Testis (tissue), 3 donors: ENCODE data around the gene SASH1. TPM values are rescaled to one million over a fixed set of nuclear protein-coding genes. Genes with fewer than 3 reads are reported as not detected.

Source experiments
- DNase-seq: peaks from one replicate; pipeline ENCODE4 v3.0.0-alpha.2; 2019
- H3K27ac ChIP-seq, 2 donors: fragments of 200-600 bp; sonication (generic); one replicate each; pipeline ENCODE4 v1.5.1; 2019
- H3K27me3 ChIP-seq: fragments of 200-600 bp; sonication (generic); one replicate; pipeline ENCODE4 v1.5.1; 2019
- H3K36me3 ChIP-seq: fragments of 200-600 bp; sonication (generic); one replicate; pipeline ENCODE4 v1.5.1; 2017; ENCODE audit warnings: low read depth; ENCODE audit errors: missing control alignments
- H3K4me1 ChIP-seq: fragments of 200-600 bp; sonication (generic); one replicate; pipeline ENCODE4 v1.5.1; 2019
- H3K4me3 ChIP-seq, 2 donors: fragments of 200-600 bp; sonication (generic); one replicate each; pipeline ENCODE4 v1.5.1; 2017 to 2019
- H3K9me3 ChIP-seq: fragments of 200-600 bp; sonication (generic); one replicate; pipeline ENCODE4 v1.5.1; 2017
- CTCF ChIP-seq, 3 experiments: fragments of 450-650 bp in 2 of 3; fragments of 200-600 bp in 1 of 3; sonication (generic) in 1 of 3; IDR thresholded peaks; one replicate each; pipeline ENCODE4 v1.5.1; 2016 to 2019; ENCODE audit warnings: antibody characterized with exemption in 3 of 3, mild to moderate bottlenecking in 2 of 3, moderate library complexity in 1 of 3
- POLR2A ChIP-seq: fragments of 450-650 bp; IDR thresholded peaks from one replicate; pipeline ENCODE4 v1.6.1; 2017; ENCODE audit warnings: antibody characterized with exemption, mild to moderate bottlenecking, moderate library complexity
- WGBS, 2 donors: methylation state at CpG; one replicate each; pipeline ENCODE4 v1.1.5; 2018; 5-methylcytosine and 5-hydroxymethylcytosine counted together
- intact Hi-C: fragments of 100-400 bp; cut with DNase I; formaldehyde crosslinking; loops from one replicate; pipeline ENCODE4 v1.15.1; 2023; ENCODE audit warnings: low total_unique reads
- polyA plus RNA-seq: library from polyadenylated mRNA; stranded (reverse); fragments of 350-450 nt; fragmentation: Illumina TruSeq; extraction: RNeasy Lipid Tissue Mini Kit (QIAGEN cat#74804); gene quantifications from one replicate; pipeline ENCODE4 v1.2.3, GENCODE V29; 2014; ENCODE audit warnings: low read depth, low replicate concordance; ENCODE audit not compliant: insufficient read depth
- total RNA-seq, 2 donors: library from RNA; depleted of rRNA; stranded (reverse); fragments of >200 nt; gene quantifications; one replicate each; pipeline ENCODE4 v1.2.3, GENCODE V29; 2016

SASH1 gene
- total and polyA plus RNA-seq, 3 donors from 2014 or later = 12.1 to 42.1 (median 40.3) TPM

GRCh38 chr6:148502083-148502772 is 159.6 kb downstream of the SASH1 start:
- Histone ChIP-seq H3K27ac (peak overlapping the region; percentile 66 to 76), H3K4me3 (no peak overlapping the region), H3K27me3 (no peaks in the 10 kb centered on the region), H3K36me3 (no peaks in the 10 kb centered on the region), H3K9me3 (no peaks in the 10 kb centered on the region), H3K4me1 (peaks cover 16% of the 10 kb centered on the region)
- intact Hi-C loops = no loop called here
- 47 to 56% methylated on average over 8 of the region's 8 CpGs for WGBS, 2 donors
- no peak for TF ChIP-seq POLR2A
- TF ChIP-seq CTCF (IDR thresholded peaks at IDR 0.05) = no peak
- DNase-seq = peak; percentile 50

GRCh38 chr6:148502773-148503135 is 160.1 kb downstream of the SASH1 start:
- TF ChIP-seq POLR2A = no peak
- DNase-seq = no peak
- Histone ChIP-seq H3K27ac (peak overlapping the region; percentile 66 to 76), H3K36me3 (no peaks in the 10 kb centered on the region), H3K4me1 (peaks cover 16% of the 10 kb centered on the region), H3K9me3 (no peaks in the 10 kb centered on the region), H3K4me3 (no peak overlapping the region), H3K27me3 (no peaks in the 10 kb centered on the region)
- intact Hi-C loops = no loop called here
- WGBS, 2 donors = 76 to 80% methylated on average over 6 of the region's 6 CpGs

- Histone ChIP-seq H3K27ac (no peak overlapping the region), H3K4me1 (peaks cover 16% of the 10 kb centered on the region), H3K9me3 (no peaks in the 10 kb centered on the region), H3K4me3 (no peak overlapping the region), H3K27me3 (no peaks in the 10 kb centered on the region), H3K36me3 (no peaks in the 10 kb centered on the region)
- intact Hi-C loops = no loop called here
- WGBS, 2 donors = 0 to 44% methylated on average over 1 of the region's 1 CpG
- no peak for DNase-seq
- TF ChIP-seq CTCF (IDR thresholded peaks at IDR 0.05) = no peak
Measured at GRCh38 chr6:148503703-148504102, 161.1 kb downstream of the SASH1 start.

GRCh38 chr6:148507774-148508173 is 165.1 kb downstream of the SASH1 start:
- DNase-seq = peak; percentile 66
- Histone ChIP-seq H3K36me3 (no peaks in the 10 kb centered on the region), H3K4me3 (no peak overlapping the region), H3K9me3 (no peaks in the 10 kb centered on the region), H3K27ac (peak overlapping the region; percentile 81 to 93), H3K27me3 (no peaks in the 10 kb centered on the region), H3K4me1 (peaks cover 4% of the 10 kb centered on the region)
- WGBS, 2 donors = 44 to 45% methylated on average over 5 of the region's 5 CpGs
- TF ChIP-seq POLR2A = no peak
- no peak for TF ChIP-seq CTCF (IDR thresholded peaks at IDR 0.05)
- intact Hi-C loops = no loop called here

GRCh38 chr6:148508401-148509041 is 165.9 kb downstream of the SASH1 start:
- TF ChIP-seq POLR2A (no peak), CTCF (IDR thresholded peaks at IDR 0.05) (no peak)
- Histone ChIP-seq H3K36me3 (no peaks in the 10 kb centered on the region), H3K9me3 (no peaks in the 10 kb centered on the region), H3K27me3 (no peaks in the 10 kb centered on the region), H3K4me1 (peaks cover 4% of the 10 kb centered on the region), H3K4me3 (peak overlapping the region; percentile 30 to 43), H3K27ac (peak overlapping the region; percentile 81 to 93)
- intact Hi-C loops = no loop called here
- DNase-seq = no peak
- 23 to 43% methylated on average over 14 of the region's 14 CpGs for WGBS, 2 donors
